ENCODE results near the gene XIRP1. TPM values are rescaled to one million over a fixed set of nuclear protein-coding genes. Genes with fewer than 3 reads are reported as not detected.

XIRP1 gene
- total and polyA plus RNA-seq, 2 experiments from 2014 or later = not detected

DNA sequence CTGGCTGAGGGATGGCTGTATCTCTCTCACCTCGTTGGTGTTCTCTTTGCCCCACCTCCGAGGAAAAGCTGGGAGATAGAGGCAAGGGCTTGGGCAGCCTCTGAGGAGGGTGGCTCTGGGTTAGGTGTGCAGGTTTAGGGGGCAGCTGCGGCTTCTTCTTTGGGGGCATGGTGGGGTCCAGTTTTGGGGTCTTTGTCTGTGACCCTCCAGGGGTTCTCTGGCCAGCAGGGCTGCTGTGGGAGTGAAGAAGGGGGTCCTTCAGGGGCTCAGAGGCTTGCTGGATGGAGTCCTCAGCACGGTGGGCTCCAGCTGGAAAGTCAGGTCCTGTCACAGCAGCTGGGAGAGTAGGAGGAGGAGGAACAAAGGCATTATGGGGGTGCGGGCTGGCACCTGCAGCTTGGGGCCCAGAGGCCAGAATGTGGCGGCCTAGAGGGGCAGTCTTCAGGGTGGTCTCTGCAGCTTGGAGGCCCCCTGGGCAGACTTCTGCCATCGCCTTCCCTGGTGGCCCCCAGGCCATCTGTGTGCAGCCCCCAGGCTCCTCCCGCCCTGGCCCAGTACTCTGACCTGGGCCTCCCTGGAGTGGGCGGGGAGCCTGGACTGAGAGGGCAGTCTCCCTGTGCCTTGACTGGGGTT lies 7.0 kb downstream of the XIRP1 start:
- Histone ChIP-seq H3K27me3 (ENCODE audit: insufficient read depth) (no peaks in the 10 kb centered on the region), H3K27ac (ENCODE audit: low read depth) (no peak overlapping the region), H4K20me1 (replicated peaks; ENCODE audit: insufficient read depth) (no peaks in the 10 kb centered on the region), H3K36me3 (ENCODE audit: insufficient read depth) (no peaks in the 10 kb centered on the region), H3F3A (replicated peaks; ENCODE audit: low read depth) (peaks cover 6% of the 10 kb centered on the region), H3K4me3 (no peak overlapping the region), H3K4me1 (ENCODE audit: insufficient read depth) (peaks cover 15% of the 10 kb centered on the region), H3K4me2 (no peak overlapping the region), H3K79me2 (replicated peaks; ENCODE audit: insufficient read depth) (no peaks in the 10 kb centered on the region), H3K9me2 (ENCODE audit: insufficient read depth) (peaks cover 4% of the 10 kb centered on the region; the same call in 1 of the 2 replicates), H2AFZ (no peak overlapping the region)
- Mint-ChIP-seq H3K36me3 (ENCODE audit: low read depth) (no peaks in the 10 kb centered on the region), H3K4me3 (no peak overlapping the region), H3K9me3 (no peaks in the 10 kb centered on the region; the same call in 2 of the 3 replicates), H3K27ac (no peak overlapping the region), H3K4me1 (peaks cover 10% of the 10 kb centered on the region), H3K27me3 (ENCODE audit: insufficient read depth, low read depth, poor library complexity) (peaks cover 23% of the 10 kb centered on the region)
- DNase-seq (ENCODE audit: low spot score) = no peak
- TF ChIP-seq, protein P1, sequence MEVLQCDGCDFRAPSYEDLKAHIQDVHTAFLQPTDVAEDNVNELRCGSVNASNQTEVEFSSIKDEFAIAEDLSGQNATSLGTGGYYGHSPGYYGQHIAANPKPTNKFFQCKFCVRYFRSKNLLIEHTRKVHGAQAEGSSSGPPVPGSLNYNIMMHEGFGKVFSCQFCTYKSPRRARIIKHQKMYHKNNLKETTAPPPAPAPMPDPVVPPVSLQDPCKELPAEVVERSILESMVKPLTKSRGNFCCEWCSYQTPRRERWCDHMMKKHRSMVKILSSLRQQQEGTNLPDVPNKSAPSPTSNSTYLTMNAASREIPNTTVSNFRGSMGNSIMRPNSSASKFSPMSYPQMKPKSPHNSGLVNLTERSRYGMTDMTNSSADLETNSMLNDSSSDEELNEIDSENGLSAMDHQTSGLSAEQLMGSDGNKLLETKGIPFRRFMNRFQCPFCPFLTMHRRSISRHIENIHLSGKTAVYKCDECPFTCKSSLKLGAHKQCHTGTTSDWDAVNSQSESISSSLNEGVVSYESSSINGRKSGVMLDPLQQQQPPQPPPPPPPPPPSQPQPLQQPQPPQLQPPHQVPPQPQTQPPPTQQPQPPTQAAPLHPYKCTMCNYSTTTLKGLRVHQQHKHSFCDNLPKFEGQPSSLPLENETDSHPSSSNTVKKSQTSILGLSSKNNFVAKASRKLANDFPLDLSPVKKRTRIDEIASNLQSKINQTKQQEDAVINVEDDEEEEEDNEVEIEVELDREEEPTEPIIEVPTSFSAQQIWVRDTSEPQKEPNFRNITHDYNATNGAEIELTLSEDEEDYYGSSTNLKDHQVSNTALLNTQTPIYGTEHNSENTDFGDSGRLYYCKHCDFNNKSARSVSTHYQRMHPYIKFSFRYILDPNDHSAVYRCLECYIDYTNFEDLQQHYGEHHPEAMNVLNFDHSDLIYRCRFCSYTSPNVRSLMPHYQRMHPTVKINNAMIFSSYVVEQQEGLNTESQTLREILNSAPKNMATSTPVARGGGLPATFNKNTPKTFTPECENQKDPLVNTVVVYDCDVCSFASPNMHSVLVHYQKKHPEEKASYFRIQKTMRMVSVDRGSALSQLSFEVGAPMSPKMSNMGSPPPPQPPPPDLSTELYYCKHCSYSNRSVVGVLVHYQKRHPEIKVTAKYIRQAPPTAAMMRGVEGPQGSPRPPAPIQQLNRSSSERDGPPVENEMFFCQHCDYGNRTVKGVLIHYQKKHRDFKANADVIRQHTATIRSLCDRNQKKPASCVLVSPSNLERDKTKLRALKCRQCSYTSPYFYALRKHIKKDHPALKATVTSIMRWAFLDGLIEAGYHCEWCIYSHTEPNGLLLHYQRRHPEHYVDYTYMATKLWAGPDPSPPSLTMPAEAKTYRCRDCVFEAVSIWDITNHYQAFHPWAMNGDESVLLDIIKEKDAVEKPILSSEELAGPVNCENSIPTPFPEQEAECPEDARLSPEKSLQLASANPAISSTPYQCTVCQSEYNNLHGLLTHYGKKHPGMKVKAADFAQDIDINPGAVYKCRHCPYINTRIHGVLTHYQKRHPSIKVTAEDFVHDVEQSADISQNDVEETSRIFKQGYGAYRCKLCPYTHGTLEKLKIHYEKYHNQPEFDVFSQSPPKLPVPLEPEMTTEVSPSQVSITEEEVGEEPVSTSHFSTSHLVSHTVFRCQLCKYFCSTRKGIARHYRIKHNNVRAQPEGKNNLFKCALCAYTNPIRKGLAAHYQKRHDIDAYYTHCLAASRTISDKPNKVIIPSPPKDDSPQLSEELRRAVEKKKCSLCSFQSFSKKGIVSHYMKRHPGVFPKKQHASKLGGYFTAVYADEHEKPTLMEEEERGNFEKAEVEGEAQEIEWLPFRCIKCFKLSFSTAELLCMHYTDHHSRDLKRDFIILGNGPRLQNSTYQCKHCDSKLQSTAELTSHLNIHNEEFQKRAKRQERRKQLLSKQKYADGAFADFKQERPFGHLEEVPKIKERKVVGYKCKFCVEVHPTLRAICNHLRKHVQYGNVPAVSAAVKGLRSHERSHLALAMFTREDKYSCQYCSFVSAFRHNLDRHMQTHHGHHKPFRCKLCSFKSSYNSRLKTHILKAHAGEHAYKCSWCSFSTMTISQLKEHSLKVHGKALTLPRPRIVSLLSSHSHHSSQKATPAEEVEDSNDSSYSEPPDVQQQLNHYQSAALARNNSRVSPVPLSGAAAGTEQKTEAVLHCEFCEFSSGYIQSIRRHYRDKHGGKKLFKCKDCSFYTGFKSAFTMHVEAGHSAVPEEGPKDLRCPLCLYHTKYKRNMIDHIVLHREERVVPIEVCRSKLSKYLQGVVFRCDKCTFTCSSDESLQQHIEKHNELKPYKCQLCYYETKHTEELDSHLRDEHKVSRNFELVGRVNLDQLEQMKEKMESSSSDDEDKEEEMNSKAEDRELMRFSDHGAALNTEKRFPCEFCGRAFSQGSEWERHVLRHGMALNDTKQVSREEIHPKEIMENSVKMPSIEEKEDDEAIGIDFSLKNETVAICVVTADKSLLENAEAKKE (CRISPR knock-in tag; IDR thresholded peaks at IDR 0.05) = no peak
- TF ChIP-seq, protein P2, sequence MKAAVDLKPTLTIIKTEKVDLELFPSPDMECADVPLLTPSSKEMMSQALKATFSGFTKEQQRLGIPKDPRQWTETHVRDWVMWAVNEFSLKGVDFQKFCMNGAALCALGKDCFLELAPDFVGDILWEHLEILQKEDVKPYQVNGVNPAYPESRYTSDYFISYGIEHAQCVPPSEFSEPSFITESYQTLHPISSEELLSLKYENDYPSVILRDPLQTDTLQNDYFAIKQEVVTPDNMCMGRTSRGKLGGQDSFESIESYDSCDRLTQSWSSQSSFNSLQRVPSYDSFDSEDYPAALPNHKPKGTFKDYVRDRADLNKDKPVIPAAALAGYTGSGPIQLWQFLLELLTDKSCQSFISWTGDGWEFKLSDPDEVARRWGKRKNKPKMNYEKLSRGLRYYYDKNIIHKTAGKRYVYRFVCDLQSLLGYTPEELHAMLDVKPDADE (IDR thresholded peaks at IDR 0.05) = no peak
- no peak for TF ChIP-seq EZH2phosphoT487 (IDR thresholded peaks at IDR 0.05; ENCODE audit: unreplicated experiment)
- no peak for TF ChIP-seq NANOG (IDR thresholded peaks at IDR 0.05; ENCODE audit: borderline replicate concordance)
- TF ChIP-seq STAT1 (IDR thresholded peaks at IDR 0.05; ENCODE audit: unreplicated experiment) = no peak
- TF ChIP-seq JUNB (IDR thresholded peaks at IDR 0.05; ENCODE audit: unreplicated experiment) = no peak
- TF ChIP-seq CREB1 (CRISPR knock-in tag; IDR thresholded peaks at IDR 0.05; ENCODE audit: low read depth) = no peak
- no peak for TF ChIP-seq ZNF114 (CRISPR knock-in tag; IDR thresholded peaks at IDR 0.05)
- no peak for TF ChIP-seq POLR2AphosphoS5 (IDR thresholded peaks at IDR 0.05; ENCODE audit: low read depth)
- TF ChIP-seq EZH2 (IDR thresholded peaks at IDR 0.05; ENCODE audit: low read depth, unreplicated experiment) = no peak
- TF ChIP-seq, protein P3, sequence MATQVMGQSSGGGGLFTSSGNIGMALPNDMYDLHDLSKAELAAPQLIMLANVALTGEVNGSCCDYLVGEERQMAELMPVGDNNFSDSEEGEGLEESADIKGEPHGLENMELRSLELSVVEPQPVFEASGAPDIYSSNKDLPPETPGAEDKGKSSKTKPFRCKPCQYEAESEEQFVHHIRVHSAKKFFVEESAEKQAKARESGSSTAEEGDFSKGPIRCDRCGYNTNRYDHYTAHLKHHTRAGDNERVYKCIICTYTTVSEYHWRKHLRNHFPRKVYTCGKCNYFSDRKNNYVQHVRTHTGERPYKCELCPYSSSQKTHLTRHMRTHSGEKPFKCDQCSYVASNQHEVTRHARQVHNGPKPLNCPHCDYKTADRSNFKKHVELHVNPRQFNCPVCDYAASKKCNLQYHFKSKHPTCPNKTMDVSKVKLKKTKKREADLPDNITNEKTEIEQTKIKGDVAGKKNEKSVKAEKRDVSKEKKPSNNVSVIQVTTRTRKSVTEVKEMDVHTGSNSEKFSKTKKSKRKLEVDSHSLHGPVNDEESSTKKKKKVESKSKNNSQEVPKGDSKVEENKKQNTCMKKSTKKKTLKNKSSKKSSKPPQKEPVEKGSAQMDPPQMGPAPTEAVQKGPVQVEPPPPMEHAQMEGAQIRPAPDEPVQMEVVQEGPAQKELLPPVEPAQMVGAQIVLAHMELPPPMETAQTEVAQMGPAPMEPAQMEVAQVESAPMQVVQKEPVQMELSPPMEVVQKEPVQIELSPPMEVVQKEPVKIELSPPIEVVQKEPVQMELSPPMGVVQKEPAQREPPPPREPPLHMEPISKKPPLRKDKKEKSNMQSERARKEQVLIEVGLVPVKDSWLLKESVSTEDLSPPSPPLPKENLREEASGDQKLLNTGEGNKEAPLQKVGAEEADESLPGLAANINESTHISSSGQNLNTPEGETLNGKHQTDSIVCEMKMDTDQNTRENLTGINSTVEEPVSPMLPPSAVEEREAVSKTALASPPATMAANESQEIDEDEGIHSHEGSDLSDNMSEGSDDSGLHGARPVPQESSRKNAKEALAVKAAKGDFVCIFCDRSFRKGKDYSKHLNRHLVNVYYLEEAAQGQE (IDR thresholded peaks at IDR 0.05; ENCODE audit: unreplicated experiment) = no peak
- TF ChIP-seq, protein P4, sequence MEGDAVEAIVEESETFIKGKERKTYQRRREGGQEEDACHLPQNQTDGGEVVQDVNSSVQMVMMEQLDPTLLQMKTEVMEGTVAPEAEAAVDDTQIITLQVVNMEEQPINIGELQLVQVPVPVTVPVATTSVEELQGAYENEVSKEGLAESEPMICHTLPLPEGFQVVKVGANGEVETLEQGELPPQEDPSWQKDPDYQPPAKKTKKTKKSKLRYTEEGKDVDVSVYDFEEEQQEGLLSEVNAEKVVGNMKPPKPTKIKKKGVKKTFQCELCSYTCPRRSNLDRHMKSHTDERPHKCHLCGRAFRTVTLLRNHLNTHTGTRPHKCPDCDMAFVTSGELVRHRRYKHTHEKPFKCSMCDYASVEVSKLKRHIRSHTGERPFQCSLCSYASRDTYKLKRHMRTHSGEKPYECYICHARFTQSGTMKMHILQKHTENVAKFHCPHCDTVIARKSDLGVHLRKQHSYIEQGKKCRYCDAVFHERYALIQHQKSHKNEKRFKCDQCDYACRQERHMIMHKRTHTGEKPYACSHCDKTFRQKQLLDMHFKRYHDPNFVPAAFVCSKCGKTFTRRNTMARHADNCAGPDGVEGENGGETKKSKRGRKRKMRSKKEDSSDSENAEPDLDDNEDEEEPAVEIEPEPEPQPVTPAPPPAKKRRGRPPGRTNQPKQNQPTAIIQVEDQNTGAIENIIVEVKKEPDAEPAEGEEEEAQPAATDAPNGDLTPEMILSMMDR (conservative IDR thresholded peaks at IDR 0.05; ENCODE audit: low read depth in 2 of 2) = no peak
- no peak for ATAC-seq

All from GM23338 (cell line).